GM21526 (cell line): ENCODE data around the gene CERK.
"Not testable (repeated sequence)": the region's sequence is repeated elsewhere in the genome, so short reads cannot be mapped to it uniquely, and the experiment has no call there.

Experiments used
- ATAC-seq: cut with Tn5 transposase; IDR thresholded peaks from one replicate; pipeline ENCODE4 v1.9.1; 2021; ENCODE audit warnings: moderate library complexity; ENCODE audit not compliant: unreplicated experiment, low FRiP score

Gene CERK, protein sequence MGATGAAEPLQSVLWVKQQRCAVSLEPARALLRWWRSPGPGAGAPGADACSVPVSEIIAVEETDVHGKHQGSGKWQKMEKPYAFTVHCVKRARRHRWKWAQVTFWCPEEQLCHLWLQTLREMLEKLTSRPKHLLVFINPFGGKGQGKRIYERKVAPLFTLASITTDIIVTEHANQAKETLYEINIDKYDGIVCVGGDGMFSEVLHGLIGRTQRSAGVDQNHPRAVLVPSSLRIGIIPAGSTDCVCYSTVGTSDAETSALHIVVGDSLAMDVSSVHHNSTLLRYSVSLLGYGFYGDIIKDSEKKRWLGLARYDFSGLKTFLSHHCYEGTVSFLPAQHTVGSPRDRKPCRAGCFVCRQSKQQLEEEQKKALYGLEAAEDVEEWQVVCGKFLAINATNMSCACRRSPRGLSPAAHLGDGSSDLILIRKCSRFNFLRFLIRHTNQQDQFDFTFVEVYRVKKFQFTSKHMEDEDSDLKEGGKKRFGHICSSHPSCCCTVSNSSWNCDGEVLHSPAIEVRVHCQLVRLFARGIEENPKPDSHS

DNA sequence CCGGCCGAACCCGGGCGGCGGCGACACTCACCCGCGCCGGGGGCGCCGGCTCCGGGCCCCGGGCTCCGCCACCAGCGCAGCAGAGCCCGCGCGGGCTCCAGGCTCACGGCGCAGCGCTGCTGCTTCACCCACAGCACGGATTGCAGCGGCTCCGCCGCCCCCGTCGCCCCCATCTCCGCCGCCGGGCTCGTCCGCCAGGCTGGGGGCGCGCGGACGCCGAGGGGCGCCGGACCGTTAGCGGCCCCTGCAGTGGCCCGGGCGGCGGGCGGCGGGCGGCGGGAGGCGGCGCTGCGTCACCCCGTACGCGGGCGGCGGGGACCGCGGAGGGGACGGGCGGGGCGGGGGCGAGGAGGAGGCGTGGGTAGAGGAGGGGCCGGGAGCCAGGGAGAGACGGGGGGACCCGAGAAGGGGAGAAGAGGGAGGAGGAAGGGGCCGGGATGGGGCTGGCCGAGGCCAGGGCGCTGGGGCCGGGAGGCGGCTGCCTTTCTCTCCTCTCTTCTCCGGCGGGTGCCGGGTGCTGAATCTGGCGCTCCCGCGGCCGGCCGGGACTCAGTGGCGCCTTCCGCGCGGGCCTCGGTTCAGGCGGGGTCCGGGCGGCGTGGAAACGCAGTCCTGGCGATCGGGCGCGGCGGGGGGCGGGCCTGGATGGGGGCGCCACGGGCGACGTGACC lies at the start of gene CERK:
CERK (minus strand) TSS at position 277 of the 671 bp plus-strand sequence; CDS start at position 173, 104 bp downstream.
- ATAC-seq = no peak

DNA sequence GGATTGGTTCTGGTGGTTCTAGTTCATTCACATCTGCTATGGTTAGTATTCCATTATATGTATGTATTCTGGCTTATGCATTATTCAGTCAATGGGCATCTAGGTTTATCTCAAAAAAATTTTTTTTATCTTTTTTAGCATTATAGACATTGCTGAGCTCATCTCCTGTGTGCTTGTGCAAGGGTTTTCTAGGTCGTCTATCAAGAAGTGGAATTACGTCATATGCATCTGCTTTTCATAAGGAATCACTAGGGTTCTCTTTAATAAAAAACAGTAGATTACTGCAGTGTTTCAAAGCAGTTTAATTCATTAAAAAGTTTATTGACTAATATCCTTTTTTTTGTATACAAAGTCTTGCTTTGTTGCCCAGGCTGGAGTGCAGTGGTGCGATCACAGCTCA lies 45.7 kb upstream of the CERK start:
- ATAC-seq = no peak

DNA sequence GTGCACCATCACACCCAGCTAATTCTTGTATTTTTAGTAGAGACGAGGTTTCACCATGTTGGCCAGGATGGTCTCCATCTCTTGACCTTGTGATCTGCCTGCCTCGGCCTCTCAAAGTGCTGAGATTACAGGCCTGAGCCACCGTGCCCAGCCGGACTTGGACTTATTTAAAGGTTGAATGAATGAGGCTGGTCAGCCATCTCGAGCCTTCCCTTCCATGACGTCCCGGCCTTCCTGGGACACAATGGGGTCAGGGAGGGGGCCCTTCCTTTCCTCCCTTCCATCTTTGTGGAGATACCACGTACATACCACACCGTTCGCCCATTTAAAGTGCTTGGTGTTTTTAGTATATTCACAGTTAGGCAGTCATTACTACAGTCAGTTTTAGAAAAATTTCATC lies 44.1 kb upstream of the CERK start:
- ATAC-seq = not testable (repeated sequence)

DNA sequence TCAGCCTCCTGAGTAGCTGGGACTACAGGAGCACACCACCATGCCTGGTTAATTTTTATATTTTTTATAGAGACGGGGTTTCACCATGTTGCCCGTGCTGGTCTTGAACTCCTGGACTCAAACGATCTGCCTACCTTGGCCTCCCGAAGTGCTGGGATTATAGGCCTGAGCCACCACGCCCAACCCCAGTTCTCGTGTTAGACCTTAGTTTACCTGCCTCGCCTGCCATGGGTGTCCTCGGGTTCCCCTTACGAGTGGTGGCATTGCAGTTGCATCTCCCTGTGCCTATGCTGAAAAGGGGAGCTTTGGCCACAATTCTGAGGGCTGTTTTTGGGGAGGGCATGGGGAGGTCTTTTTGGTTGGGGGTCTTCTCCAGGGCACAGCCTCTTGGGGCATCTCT lies 43.2 kb upstream of the CERK start:
- ATAC-seq = no peak

DNA sequence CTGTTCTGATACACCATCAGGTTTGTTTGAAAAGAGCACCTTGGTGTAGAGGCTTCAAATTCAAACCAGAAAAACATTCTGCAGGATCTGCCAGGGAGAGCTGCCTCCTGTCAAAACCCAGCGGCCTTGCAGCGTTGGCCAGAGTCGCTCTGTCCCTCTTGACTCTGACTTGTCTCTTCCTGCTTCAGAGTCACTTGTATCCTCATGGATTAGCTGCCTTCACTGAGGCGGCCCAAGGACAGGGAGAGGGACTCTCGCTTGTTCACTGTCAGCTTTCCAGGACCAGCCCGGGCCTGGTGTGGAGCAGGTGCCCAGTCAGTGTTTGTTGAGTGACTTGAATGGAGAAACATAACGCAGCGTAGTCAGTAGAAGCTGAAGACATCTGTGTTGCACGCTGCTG lies 42.4 kb upstream of the CERK start:
- no peak for ATAC-seq

DNA sequence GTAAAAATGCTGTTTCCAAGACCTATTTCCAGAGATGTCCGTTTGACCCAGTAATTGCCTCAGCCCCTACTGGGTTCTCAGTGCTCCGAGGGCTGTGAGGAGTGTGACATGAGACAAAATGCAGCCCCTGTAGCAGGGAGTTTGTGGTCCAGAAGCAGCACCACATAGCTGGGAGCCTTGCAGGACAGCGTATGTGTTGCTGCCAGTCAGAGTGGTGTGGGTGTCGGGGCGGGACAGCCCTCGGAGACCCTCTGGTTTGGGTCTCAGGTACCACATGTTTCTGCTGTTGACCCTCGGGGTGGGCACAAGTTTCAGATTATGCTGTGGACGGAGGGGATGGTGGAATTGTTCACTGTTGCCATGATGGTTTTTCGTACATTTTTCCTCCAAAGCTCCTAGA lies 41.6 kb upstream of the CERK start:
- no peak for ATAC-seq

DNA sequence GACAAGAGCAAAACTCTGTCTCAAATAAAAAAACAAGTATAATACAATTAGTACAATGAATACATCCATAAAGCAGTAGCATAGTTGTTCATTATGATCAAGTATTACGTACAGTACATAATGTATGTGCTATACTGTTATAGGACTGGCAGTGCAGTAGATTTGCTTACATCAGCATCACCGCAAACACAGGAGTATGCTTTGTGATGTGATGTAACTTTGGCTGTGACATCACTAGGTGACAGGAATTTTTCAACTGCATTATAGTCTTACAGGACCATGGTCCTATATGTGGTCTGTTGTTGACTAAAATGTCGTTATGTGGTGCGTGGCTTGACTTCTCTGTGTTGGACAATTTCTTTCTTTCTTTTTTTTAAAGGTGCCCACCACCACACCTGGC lies 41.0 kb upstream of the CERK start:
- ATAC-seq = no peak

DNA sequence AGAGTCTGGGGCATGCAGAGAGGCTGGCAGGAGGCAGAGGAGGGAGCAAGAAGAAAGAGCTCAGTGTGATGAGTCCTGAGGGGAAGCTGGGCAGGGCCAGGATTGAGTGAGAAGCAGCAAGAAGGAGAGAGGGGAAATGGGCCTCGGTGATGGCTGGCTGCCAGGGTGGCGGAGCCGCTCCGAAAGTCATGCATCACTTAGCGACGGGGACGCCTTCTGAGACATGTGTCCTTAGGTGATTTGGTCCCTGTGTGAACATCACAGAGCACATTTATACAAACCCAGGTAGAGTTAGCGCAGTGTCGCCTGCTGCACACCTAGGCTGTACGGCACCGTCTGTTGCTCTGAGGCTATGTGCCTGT lies 39.5 kb upstream of the CERK start:
- ATAC-seq = no peak

DNA sequence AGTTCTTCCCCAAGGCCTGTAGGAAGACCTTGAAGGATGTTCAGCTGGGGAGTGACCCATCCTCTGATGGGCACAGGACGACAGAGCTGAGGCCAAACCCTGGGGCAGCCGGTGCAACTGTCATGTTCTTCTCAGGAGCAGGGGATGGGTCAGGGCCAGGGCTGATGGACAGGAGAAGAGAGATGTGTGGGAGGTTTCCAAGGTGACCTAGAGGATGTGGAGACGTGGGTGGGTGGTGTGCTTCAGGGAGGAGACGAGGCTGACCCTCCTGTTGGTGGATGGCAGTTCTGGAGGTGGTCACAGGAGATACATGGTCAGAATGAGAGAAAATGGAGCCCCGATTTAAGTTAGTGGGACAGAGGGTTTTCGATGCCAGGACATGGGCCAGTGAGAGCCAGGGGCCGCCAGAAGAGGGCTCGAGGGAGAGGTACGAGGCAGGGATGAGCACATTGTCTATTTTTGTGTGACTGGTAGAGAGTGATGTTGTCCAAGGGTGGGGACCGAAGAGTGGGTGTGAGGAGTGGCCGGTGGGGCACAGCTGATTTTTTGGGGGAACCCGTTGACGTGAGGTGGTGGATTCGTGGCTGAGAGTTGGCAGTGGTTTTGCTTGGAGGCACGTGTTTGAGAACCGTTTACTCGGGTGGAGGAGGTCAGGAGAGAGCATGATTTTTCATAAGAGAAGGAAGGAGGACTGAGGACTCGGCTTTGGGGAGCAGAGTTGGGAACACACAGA lies 39.0 kb upstream of the CERK start:
- no peak for ATAC-seq

DNA sequence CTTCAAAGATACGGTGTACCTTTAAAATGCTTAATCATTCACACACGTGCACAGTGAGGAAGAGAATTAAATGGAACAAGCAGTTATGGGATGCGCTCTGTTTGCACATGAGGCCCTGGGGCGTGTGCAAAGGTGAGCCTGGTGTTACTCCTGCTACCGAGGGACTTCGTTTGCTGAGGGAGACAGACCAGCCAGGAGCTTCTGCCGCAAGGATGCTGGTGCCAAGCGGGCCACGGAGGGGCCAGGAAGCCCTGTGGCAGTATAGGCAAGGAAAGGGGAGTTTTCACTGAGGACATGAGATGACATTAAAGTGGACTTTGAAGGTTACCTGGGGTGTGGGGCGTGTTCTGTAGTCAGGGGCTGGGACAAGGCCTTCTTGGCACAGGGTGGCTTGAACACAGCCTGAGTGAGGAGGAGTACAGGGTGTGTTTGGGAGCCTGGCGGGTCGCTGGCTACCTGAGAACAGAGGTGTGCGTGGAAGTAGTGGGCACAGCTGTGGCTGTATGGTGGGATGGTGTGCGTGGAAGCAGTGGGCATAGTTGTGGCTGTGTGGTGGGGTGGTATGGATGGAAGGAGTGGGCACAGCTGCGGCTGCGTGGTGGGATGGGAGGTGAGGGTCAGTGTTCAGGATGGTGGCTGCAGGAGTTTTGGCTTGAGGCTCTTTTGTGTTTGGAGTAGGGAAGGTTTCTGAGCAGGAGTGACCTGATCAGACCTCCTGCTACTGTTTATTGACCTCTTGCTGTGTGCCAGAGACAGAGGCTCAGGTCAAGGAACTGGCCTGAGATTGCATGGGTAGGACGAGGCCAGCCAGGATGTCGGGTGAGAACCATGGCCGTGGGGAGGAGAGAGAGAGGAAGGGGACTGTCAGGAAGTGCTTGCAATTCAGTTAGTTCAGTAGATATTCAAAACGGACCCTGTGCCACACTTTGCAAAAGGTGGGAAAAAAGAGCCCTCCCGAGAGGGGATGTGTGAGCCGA lies 38.1 kb upstream of the CERK start:
- no peak for ATAC-seq

DNA sequence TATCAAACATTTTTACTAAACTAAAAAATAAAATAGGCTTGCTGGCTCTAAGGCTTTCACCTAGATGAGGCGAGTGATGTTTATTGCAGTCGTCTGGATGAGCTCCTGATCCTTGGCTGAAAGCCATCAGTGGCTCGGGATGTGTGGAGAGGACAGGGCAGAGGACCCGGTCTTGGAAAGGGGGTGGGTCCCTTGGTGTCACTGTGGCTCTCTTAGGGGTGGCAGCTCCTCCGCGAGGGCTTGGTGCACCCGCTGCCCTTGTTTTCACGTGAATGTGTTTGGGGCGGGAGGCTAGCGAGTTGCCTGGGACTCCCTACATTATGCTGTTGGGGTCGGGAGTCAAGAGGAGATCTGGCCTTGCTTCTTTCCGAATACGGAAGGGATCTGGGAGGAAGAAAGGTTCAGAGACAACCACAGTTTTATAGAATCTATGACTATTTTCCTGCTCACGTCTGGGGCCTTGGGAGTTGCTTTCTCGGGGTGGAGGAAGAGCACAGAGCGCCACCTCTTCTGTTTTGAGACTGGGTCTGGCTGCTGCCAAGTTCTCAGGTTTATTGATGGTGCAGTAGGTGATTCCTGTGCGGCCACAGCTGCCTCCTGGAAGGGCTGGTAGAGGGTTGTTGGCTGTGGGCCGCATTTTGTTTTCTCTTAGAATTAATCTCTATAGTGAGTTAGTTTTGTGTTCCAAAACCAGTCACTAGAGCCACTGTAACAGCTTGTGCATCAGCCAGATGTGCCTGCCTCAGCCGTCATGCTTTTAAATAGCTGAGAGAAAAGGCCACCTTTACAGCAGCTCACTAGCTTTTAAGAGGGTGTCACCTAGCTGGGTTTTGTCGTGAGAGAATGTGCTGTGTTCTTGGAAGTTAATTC lies 37.2 kb upstream of the CERK start:
- ATAC-seq = no peak

DNA sequence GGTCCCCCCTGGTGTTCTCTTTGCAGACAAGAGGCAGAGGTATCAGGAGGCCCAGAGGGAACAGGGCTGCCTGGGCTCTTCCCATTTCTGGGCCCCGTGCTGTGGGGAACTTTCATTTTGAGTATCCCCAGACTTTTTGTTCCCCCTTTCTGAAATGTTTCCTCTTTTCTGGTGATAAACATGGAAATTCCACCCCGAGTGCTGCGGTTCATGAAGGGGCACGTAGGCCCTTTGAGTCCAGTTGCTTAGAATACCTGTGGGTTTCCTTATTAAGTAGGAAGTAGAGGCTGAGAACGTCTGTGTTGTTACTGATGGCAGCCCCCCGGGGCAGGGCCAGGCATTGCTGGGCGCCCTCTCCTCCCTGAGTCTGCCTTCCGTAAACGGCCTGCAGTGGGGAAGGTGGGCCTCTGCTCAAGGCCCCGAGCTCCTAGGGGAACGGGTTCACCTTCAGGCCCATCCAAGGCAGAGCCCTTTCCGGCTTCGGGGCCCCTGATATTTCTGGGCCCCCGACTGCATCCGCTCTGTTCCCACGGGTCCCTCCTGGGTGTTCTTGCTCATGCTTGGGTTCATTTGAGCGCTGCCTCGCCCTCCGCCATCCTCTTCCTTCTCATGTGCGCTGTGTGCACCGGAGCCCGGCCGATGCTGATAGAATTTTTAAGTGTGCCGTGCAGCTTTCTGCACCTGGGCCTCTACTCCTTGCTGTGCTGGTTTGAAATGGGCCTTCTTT lies 36.4 kb upstream of the CERK start:
- ATAC-seq = peak; percentile 38

DNA sequence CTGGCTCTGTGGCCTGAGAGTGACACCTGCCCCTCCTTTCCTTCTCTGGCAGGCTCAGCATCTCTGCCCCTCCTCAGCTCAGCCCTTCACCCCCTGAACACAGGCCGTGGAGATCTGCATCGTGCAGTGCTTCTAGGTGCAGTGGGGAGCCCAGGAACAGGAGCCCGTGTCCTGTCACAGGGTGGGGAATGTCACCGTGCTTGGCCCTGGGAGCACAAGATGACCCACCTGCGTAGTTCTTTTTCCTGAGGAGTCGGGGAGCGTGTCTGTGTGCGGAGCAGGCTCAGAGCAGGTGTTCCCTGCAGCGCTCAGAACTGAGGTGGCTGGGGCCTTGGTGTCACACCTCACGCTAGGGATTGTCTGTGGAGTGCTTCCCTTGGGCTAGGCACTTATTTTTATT lies 35.0 kb upstream of the CERK start:
- no peak for ATAC-seq

DNA sequence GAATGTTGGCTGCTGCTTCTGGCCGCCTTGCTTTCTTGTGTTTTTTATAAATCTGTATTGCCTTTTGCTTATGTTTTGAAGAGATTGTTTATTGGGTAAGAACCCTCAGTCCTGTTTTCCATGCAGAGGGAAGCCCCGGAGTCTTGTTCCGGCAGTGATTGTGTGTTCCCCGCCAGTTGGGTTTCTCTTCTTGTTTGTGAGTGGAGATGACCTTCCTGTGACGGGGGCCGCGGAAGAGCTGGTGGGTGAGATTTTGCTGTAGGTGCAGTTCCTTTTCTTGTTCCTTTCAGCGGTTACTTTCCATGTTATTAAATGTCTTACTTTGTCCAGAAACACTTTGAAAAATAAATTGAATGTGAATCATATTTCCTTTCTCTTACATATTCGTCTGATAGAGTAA lies 32.7 kb upstream of the CERK start:
- no peak for ATAC-seq

DNA sequence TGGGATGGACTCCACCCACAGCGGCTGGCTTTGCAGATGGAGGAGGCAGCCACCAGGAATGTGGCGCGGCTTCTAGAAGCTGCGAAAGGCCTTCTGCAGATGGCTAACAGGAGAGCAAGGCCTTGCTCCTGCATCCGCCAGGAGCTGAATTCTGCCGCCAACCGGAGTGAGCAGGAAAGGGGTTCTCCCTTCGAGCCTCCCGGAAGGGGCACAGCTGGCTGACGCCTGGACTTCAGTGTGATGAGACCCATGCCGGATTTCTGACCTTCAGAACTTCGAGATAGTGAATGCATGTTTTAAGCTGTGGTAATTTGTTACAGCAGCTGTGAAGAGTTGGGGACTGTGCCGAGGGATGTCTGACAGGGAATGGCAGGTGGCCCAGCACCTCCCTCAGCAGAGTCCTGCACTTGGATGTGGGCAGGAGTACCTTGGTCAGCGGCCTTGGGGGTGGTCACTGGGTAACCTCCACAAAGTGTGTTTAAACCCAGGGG lies 32.1 kb upstream of the CERK start:
- no peak for ATAC-seq

DNA sequence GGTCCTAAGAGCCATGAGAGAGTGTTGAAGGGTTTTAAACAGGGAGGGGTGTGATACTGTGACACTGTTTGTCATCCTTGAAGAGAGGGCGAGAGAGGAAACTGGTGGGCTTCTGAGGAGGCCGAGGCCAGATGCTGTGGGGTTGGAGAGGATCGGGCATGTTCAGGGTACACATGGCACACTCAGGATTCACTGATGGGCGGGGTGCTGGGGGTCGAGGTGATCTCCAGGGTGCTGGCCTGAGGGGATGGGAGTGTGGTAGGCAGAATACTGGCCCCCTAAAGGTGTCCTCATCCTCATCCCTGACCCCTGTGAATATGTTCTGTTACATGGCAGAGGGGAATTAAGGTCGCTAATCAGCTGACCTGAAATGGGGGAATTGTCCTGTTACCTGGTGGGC lies 31.7 kb upstream of the CERK start:
- ATAC-seq = no peak

DNA sequence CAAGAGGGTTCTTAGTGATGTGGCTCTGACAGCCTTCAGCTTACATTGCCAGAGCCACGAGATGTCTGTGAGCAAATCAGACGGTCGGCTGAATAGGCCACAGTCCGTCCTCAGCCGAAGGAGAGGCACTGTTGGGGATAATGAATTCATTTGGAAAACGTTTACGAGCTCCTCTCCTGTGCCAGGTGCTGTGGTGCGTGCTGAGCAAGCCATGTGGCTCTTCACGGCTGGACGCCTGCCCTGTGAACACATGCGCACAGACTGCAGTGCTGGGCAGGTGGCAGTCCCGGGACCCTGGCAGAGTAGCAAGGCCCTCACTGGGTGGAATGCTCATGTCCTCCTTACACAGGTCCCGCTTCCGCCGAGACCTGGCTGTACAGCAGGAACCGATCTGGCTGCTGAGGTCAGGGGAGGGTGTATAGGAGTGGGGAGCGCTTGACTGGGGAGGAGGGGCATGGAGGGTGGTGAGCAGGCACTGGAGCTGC lies 31.2 kb upstream of the CERK start:
- ATAC-seq = no peak

DNA sequence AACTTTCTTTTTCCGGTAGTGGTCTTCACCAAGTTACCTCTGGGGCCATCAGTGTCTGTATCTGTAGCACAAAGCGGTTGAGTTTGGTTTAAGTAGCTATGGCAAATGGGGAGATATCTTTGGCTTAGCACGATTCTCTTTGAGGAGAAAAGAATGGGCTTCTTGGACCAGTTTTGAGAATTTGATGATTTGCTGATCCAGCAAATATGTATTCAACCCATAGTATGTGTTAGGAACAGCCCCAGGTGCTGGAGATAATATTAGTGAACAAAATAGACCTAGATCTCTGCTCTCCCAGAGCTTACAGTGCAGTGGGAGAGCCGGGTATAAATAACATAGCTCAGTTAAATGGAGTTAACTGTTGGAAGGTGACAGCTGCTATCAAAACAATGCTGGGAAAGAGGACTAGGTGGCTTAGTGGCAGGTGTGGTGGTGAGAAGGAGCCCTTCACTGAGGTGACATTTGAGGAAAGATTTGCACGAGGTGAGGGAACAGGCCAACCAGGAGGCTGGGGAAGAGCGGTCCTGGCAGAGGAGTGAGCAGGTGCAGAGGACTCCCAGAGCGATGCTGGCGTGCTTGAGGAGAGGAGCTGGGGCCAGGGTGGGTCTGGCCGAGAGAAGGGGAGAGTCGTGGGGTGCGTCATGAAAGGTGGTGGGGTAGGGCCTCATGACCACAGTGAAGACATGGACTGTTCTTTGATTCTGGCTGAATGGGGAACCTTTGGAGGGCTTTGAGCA lies 29.4 kb upstream of the CERK start:
- no peak for ATAC-seq
